Fibroblast of peridontal ligament (primary cell): ENCODE data around the gene TST.
A peak's percentile ranks its signal among the peaks of the same experiment; 100 is the strongest.

Experiments used
- DNase-seq: peaks from one replicate; pipeline ENCODE4 v3.0.0-alpha.2; 2010; ENCODE audit errors: extremely low read depth

Gene TST

GRCh38 chr22:37053310-37054055 lies 34.2 kb upstream of the TST start:
- DNase-seq: no peak

- no peak for DNase-seq
These were observed 33.4 kb upstream of the TST start for GRCh38 chr22:37052386-37053309.

DNA sequence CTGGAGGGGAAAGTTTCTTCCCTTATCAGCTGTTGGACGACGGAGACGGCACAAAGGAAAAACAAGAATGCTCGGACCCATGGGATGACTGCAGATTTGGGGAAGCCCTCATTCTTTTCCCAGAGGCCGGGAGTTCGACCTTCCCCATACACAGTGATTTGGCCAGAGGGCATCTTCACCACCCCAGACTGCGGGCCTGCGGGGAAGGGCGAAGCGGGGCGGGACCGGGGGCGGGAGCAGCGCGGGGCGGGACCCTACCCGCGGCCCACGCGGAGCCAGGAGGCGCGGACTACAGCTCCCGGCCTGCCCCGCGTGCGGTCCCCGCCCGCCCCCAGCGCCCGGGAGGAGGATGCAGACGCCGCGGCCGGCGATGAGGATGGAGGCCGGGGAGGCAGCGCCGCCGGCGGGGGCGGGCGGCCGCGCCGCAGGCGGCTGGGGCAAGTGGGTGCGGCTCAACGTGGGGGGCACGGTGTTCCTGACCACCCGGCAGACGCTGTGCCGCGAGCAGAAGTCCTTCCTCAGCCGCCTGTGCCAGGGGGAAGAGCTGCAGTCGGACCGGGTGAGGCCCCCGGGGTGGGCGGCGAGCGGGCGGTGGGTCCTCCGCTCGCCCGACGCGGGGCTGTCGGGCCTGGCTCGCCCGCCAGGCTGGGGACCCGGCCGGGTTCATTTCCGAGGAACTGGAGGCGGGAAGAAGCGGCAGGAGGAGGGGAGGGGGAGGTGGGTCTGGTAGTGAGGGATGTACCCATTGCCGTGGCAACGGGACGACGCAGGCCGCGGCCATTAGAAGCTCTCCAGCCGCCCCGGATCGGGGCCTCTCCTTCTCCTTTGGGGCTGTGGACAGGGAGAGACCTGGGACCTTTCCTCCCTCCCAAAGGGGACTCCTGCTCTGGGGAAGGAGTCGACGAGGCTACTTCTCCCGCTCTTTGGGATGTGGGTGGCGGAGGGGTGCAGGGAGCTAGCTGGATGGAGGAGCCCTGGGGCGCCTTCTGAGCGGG lies 32.4 kb upstream of the TST start, which contains the start of gene KCTD17:
Gene KCTD17, plus strand, starts transcription at position 352 of the 995 bp plus-strand sequence. Its CDS starts 19 bp downstream, at position 371.
- peak; percentile 44 for DNase-seq

GRCh38 chr22:37050913-37051312 lies 31.7 kb upstream of the TST start:
- DNase-seq: no peak

- no peak for DNase-seq
These were observed 30.0 kb upstream of the TST start for GRCh38 chr22:37049224-37049623.

DNA sequence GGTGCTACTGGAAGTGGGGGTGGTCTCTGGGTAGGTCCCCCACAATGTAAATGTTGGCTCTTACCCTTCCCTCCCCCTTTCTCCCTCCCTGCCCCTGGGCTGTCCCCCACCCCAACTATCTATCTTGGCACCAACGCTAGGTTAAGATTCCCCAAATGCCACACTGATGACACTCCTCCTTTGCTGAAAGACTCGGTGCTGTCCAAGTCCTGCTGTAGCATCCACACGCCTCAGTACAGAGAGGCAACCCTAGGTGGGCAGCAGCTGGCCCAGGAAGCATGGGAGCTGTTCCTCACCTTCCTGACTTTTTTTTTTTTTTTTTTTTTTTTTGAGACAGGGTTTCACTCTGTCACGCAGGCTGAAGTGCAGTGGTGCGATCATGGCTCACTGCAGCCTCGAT lies 28.9 kb upstream of the TST start:
- DNase-seq: no peak

GRCh38 chr22:37047006-37047405 lies 27.8 kb upstream of the TST start:
- no peak for DNase-seq

DNA sequence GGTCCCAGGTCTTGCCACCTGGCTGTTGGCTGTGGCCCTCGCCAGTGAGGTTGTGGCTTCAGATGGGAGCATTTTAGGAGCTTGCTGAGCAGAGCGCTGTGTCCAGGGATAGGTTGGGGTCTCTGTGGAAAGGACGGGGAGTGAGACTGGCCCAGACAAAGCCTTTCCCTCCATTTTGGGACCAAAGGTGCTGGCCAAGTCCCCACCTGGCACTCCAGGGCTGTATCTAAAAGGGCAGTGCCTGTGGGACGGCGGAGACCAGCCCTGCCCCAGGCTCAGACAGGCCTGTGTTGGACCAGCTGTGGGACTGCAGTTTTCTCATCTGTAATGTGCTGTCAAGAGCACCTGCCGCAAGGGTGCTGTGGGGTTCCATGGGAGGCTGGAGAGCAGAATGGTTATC lies 27.3 kb upstream of the TST start:
- no peak for DNase-seq

DNA sequence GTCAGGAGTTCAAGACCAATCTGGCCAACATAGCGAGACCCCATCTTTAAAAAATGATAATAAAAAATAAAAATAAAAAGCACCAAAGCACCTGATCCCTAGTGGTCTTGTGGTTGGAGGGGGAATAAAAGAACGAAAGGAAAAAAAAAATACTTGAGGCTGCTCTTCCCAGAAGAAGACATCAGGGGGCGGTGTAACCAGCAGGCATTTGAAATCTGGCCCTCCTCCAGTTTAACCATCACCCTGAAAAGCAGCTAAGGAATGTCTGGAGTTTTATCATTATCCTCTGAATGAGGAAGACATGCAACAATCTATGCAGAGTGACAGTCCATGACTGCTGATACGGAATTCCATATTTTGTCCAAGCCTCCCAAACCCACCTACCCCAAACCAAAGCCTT lies 26.7 kb upstream of the TST start:
- peak; percentile 48 for DNase-seq

DNA sequence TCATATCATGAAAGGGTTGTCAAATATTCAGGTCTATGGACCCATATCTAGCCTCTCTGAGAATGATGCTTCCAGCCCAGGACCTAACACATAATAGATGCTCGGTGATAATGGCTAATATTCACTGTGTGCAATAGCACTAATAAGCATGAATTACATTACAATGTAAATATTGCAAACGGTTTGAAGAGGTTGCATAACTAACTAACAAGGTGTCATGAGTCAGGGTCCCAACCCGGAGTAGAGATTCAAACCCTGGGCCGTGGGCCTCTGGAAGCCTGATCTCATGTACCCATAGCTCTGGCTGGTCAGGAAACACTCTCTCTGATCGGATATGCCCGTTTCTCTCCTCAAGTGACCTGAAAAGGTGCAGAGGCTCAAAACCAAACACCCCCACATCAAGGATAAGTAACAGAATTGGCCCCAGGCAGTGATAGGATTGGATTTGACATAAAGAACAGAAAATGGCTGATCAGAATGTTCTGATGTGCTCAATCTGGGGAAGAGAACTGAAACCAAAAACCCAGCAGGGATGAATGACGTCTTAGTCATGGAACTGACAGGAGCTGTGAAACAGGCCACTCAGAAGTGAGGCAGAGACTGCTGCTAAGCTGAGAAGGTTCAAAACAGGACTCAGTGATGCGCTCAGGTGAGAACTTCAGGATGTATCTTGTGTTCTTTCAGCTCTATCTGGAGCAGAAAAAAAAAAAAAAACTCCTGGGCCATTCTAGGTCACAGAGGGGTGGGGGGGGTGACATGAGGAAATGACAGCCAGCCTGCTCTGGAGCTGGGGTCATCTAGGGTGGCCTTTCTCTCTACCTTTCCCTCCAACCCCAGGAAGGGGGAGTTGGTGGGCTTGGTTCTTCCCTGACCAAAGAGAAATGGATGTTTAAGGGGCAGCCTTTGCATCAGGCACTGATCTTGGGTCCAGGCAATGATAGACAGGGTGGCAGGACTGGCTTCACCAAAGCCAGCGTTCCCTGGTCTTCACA lies 25.7 kb upstream of the TST start:
- DNase-seq: peak; percentile 19

GRCh38 chr22:37043828-37044538 lies 24.7 kb upstream of the TST start:
- DNase-seq: no peak

DNA sequence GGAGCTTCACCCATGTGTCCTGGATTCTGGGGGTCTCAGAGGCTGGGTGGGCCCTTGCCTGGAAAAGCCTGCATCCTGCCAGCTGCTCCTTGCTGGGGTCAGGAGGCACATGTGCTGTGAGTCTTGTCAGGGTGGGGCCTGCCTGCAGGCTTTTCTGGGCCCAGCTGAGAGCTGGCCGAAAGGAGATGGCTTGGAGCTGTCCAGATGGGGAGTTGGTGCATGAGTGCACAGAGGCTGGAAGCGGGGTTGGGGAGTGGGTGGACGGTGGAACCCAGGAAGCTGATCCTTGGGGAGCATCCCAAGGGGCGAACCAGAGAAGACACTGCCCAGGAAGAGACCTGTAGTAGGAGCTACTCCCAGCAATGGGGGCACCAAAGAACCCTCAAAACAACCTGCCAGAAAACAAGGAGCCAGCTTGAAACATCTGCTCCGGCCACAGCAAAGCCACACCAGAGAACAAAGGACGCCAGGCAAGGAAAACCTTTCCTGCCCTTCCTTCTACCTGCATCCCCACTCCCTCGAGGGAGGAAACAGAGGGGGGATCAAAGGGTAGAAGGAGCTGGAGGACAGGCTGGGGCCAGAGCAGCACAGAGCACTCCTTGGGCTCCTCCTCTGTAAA lies 24.1 kb upstream of the TST start:
- no peak for DNase-seq

- no peak for DNase-seq
These were observed 20.2 kb upstream of the TST start for GRCh38 chr22:37039466-37039865.

GRCh38 chr22:37037669-37038068 lies 18.4 kb upstream of the TST start:
- DNase-seq: no peak

DNA sequence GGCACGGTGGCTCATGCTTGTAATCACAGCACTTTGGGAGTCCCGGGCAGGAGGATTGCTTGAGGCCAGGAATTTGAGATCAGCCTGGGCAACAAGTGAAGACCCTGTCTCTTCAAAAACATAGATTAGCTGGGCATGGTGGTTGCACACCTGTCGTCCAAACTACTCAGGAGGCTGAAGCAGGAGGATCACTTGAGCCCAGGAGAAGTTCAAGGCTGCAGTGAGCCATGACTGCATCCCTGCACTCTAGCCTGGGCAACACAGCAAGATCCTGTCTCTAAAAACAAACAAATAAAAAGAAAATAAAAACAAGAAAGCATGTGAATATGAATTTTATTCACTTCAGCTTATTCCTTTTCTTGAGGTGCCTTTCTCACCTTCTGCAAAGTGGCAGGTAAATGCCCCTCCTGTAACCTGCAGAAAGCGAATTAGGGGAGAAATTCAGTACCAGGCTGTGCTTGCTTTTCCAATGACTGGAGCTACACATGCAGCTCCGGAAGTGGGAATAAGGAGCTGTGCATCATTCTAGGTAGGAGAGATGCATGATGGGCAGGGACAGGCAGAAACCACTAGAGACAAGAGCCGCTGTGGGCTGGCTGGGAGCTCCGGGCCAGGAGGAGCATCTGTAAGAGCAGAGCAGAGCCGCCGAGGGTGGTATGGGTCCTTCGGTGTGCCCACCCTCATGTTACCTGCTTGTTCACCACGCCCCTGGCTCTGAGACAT lies 17.6 kb upstream of the TST start:
- DNase-seq: no peak

DNA sequence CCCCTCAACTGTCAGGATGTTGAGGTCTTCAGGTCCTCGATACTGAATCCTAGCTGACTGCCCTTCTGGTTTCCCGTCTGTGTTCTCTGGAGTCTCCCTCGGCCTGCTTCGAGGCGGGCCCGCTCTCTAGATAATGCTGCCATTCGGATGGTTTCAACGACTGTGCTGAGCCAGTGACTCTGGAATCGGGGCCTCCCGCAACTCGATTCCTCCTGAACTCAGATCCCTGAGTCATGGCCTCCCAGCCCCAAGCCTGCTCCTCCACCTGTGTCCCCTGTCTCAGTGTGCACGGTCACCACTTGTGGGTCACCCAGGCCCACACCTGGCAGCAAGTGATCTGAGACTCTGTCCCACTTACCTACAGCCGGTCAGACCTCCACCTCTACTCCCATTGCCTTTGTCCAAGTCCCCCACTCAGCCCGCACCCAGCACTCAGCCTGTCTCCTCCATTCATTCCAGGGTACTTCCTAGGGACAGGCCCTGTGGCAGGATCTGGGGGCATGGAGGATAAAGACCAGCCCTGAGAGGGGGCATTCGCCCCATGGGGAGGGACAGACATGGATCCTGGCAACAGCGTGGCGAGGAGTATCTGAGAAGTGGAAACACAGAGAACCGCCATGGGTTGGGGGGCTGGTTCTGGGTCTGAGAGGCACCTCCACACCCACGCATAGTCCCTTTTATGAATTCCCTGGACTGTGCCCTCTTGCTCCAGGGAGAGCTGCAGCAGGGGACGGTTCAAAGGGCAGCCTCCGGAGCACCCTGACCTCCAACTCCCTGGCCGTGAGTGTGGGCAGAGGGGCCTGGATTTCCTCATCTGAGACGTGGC lies 14.6 kb upstream of the TST start:
- DNase-seq: no peak

- DNase-seq: peak; percentile 47
These were observed 13.6 kb upstream of the TST start for GRCh38 chr22:37032535-37033460.
